Gastrocnemius medialis (tissue), 4 donors: ENCODE measurements around the gene SLC39A3.

Experiments
- CTCF ChIP-seq, 5 experiments: fragments of 450-650 bp in 3 of 5; fragments of 200-600 bp in 2 of 5; sonication (generic) in 2 of 5; IDR thresholded peaks in 4 of 5; conservative IDR thresholded peaks in 1 of 5; 1 replicate in 4 of 5; 2 replicates in 1 of 5; pipeline ENCODE4 v1.5.1; 2016 to 2019; ENCODE audit warnings: antibody characterized with exemption in 5 of 5, mild to moderate bottlenecking in 3 of 5, moderate library complexity in 3 of 5
- POLR2A ChIP-seq, 2 donors: fragments of 450-650 bp; IDR thresholded peaks; one replicate each; pipeline ENCODE4 v1.6.1; 2017; ENCODE audit warnings: antibody characterized with exemption in 2 of 2, mild to moderate bottlenecking in 2 of 2, moderate library complexity in 2 of 2

- TF ChIP-seq CTCF (IDR thresholded peaks at IDR 0.05 in 4 of 5, conservative IDR thresholded peaks at IDR 0.05 in 1 of 5) (no peak), POLR2A (IDR thresholded peaks at IDR 0.05) (no peak)
Observed at GRCh38 chr19:2750808-2751437, 11.1 kb upstream of the SLC39A3 start.
